Stimulated activated CD4-positive, alpha-beta T cell treated with anti-CD3 and anti-CD28 coated beads, Interleukin-2, amount 100 ng/mL, for 4 hours (primary cell): ENCODE results near the gene MBP.

Experiments
- DNase-seq: peaks from one replicate; pipeline ENCODE4 v3.0.0-alpha.2; 2020; ENCODE audit warnings: low read depth

Gene MBP

DNA sequence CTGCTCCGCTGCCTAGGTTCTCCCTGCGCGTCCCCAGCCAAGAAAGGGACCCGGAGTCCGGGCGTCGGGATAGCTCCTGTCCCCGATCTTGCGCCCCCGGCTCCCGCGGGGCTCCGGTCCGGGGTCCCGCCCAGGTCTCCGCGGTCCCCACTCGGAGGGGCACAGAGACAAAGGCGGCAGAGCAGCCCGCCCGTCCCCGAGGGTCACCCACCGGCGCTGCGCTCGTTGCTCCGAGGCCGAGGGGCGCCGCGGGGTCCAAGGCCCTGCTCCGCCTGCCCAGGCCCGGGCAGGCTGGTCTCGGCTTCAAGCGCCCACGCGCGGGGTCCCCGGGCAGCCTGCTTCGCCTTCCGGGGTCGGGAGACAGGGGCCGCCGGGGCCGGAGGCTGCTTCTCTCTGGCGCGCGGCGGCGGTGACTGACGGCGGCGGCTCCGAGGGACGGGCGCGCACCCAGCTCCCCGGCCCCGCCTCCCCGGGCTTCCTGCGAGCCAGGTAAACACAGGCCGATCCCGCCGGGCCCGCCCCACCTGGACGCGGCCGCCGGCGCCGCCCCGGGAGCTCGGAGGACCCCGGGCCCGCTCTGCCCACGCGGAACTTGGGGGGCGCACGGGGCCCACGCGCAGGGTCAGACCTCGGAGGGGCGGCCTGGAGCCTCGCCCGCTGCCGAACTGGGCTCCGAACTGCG lies at the start of gene MBP:
Gene MBP, minus strand, starts transcription at position 415 of the 682 bp plus-strand sequence. CDS start 27,522 bp downstream, outside the sequence.
- peak; percentile 53 for DNase-seq

DNA sequence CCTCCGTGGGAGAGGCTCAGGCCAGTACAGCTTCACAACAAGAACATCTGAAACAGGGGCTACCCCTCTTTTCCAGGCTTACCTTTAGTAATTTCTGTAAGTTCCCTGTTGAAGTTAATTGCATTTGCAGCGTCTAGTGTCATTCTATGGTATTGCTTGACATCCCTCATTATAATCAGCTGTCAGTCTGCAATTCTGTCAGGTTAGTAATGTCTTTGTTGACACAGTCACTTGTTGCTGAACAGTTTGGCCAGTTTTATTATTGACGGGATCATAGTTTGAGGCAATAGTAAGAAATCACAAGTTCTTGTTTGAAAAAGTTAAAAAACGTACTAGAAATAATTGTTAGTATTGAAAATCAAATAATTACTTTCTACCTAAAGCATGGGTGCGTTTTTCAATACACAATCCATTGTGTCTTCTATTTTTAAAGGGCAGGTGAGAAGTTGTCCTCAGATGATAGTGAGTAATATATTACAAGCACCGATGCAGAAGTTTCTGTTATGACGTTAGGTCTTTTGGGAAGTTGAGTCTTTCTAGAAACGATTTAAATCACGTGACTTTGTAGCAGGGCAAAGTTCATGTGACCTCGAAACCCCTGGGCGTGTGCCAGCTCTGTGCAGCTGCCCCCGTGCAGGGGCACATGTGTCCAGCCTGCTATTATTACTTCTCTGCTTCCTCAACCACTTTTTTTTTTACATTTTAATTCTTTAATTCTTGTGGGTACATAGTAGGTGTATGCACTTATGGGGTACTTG lies 49.5 kb upstream of the MBP start:
- DNase-seq: no peak

DNA sequence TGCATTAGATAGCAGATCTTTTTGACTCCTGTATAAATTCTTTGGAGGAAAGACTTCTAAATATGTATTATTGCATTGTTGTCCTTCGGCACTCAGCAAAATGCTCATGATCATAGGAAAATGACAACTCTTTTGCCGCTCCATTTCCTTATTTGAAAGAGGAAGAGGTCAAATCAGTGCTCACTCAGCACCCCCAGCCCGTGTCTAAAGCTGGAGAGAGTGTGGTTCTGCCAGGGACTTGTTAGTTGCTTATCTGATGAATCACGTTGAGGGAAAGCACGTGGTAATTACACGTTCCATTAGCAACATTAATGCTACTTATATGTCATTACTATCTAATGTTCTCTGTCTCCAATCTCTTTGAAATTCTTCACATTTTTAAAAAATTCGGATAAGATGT lies 46.0 kb upstream of the MBP start:
- DNase-seq: no peak

DNA sequence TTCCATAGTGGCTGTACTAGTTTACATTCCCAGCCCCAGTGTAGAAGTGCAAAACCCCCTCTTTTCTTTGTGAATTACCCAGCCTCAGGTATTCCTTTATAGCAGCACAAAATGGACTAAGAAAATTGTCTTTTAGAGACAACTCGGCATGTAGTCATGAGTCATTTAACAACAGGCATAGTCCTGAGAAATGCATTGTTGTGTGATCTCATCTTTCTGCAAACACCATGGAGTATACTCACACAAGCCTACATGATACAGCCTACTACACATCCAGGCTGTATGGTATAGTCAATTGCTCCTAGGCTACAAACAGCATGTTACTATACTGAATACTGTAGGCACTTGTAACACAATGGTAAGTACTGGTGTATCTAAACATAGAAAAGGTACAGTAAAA lies 44.4 kb upstream of the MBP start:
- DNase-seq: no peak

DNA sequence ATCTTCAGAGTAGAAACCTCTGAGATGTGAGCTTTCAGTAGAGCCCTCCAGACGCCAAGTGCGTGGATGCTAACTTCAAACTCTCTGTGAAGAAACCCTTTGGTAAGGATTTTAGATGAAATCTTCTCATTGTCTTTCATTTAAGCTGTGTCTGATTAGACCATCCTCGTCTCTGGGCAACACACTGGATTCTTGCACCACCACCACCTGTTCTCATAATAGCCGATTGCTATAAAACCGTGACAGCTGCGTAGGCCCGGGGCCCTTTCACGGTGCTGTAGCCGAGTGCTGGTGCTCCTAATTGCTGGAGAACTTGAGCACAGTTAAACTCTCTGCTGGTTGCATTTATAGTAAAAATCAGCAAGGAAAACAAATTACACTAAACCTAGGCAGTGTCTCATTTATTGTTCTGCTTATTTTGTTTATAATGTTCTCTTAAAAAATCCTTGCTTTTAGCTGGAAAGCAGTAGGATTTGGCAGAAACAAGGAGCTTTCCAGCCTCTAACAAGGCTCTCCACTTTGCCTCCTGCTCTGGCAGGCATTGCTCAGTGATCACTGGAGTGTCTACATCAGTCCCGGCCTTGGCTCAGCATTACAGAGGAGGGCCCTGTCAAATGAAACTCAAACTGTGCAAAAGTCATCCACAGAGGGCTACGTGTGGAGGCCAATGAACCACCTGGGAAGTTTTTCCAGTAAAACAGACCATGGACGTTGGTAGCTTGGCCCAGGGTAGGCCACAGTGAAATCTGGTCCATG lies 40.9 kb upstream of the MBP start:
- no peak for DNase-seq

DNA sequence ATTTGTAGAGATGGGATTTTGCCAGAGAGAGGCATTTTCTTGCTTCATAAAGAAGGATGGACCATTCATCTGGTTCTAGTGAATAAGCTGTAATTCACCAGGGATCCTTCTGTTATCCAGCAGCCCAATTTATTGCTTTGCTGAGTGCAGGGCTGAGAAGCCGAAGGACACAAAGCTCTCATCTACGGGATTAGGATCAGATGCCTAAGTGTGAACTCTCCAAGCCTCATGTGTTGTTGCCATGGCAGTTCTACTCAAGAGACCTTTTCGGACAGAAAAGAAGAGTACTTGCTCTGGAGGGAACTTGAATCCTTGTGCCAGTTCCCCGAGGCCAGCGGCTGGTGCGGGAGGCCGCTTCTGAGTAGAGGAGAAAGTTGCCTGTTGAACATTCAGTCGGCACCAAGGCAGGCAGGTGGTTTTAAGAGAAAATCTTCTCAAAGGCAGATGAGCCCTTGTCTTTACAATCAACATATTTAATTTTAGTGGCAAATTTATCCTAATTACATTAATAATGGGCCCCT lies 38.4 kb upstream of the MBP start:
- DNase-seq: no peak

DNA sequence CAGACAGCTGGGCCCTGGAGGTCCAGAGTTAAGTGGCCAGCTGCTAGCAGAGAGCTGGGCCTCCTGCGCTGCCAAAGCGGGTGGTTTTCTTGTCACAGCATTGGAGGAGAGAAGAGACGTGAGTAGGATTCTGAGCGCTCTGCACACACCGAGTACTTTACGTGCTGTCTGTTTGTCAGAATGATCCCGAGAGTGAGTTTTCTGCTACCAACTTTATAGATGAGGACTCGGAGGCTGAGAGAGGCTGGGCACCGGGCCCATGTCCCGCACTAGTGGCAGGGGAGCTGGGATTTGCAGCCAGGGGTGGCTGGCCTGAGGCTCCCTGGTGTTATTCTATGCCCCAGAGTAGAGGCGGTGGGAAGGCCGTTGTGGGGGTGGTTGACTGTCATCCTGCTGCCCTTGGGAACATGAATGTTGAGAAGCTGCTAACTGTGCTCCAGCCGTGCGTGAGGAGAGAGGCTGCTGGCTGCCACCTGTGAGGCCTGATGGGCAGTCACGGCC lies 36.3 kb upstream of the MBP start:
- no peak for DNase-seq

DNA sequence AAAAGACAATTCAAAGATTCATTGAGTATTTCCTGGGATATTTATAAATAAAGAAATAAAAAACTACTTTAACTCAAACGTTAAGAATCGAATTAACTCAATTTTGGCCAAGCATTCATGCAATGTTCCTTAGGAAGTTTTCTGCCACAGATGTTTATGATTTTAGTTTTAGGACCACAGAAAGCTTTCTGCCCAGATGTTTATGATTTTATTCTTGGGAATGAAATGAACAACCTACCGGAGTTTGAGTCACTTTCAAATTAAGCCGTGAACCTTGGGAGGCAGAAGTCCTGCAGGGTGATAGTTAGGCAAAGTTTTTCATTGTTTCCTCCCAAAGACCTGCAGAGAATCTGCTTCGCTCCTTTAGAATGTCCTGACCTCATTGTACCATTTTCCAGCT lies 34.7 kb upstream of the MBP start:
- DNase-seq: no peak

DNA sequence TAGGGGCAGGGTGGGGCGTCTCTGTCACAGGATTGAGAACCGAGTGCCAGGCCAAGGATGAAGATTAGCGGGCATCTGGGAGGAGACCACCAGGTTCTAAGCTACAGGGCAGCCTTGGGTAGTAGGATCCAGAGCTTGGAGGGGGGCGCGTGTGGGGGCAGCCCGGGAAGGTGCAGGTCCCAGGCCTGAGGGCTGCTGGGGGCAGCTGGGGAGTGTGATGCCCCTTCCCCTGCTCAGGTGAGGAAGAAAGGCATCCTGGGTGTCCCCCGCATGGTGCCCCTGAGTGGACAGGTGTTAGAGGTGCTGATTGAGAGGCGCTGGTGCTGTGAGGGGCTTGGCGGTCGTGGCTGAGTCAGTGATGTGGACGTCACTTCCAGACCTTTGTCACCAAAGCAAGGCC lies 33.9 kb upstream of the MBP start:
- no peak for DNase-seq

DNA sequence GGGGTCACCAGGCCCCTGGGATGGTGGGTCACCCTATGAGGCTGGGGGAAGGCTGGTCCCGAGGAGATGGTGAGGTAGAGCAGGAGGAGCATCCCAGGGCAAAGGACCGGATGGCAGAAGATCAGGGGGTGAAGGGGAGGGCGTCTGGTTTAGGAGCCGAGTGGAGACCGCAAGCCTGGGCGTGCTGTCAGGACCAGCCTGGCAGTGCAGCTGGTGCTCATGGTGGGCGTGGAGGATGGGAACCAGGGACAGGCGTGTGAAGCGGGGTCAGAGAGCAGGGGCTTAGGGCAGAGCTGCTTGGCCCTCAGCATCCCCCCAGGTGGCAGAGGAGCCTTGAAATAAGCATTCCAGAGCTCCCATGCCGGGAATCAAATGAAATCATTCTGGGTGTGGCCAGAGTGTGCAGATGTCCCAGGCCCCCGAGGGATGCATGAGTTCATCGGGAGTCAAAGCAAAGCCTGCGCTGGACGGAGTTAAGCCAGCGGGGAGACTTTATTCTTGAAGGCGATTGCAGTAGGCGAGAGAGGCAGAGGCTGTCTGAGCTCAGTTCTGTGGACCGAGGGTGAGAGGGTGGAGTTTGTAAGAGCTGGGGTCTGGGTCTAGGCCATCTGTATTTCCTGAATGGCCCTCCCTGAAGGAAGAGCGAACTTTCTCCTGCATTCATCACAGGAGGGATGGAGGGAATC lies 33.1 kb upstream of the MBP start:
- no peak for DNase-seq

DNA sequence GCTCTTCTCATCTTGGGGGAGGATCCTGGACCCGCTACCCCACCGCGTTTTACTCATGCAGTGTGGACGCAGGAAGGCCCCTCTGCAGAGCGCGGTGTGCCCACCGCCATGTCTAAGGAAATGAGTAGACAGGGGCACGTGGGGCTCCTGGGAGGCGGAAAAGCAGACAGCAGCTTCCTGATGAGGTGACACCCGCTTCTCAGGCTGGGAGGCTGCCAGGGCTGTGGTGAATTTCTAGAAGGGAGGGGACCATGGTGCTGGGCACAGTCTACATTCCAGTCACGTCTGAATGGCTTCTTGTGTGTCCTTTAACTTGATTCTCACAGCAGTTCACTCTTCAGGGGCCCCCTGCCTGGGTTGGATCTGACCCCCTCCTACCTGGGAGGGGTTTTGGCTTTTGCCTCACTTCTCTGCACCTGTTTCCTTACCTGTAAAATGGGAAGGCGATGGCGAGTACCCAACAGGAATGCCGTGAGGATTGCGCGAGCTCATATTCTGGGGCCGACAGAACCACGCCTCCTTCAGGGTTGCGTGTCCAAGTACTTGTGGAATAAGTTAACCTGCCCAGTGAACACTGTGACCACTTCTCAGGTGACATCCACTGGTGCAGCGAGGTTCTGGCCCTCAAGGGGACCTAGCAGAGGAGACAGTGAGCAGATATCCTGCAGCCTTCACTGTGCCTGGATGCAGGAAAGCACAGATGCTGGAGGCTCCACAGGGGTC lies 32.3 kb upstream of the MBP start:
- DNase-seq: no peak

DNA sequence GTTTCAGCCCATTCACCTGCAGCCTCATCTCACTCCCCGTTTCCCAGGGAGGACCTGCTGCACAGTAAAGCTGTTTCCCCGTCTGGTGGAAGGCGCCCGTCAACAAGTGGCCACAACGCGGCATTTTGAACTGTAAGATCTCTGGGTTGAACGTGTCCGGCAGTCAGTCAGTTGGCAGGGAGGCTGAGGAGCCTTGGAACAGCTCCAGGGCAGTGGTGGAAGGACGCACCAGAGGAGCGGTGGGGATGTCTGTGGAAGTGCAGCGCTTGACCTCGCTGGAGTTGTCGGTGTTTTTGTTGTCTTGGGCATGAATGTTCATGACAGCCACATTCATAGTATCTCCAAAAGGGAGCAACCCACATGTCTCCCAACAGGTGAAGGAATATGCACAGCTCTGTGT lies 31.4 kb upstream of the MBP start:
- no peak for DNase-seq

DNA sequence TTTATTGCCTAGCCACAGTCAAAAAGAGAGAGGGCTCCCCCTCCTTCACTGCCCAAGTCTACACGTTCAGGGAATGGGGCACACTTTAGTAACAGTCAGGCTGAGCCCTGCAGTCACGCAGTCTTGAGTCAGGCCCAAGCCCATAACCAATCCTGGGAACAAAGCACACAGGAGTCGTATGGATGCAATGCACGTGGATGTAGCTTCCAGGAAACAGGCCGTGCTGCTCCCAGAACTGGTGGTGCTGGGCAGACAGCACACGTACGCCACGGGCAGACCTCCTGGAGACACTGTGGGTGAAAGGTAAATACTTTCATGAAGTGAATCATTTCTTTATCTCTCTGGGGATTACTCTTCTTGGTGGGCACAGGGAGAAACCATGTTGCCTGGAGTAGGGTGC lies 30.0 kb upstream of the MBP start:
- no peak for DNase-seq

DNA sequence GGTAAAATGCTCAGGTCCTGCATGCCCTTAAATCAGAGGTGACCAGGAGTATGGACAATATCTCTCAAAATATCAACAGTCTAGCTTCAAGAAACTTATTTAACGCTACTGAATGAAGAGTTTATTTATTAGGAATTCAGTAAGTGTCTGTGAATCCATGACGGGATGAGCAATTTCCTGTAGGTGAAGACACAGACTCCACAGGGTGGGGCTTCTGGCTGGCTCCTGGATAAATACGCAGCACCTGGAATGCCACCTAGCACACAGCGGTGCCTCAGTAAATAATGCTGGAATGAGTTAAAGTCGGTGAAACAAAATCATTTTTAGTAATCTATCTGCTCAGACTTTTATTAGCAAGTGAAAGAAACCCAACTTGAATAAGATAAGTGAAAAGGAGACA lies 29.4 kb upstream of the MBP start:
- DNase-seq: no peak

DNA sequence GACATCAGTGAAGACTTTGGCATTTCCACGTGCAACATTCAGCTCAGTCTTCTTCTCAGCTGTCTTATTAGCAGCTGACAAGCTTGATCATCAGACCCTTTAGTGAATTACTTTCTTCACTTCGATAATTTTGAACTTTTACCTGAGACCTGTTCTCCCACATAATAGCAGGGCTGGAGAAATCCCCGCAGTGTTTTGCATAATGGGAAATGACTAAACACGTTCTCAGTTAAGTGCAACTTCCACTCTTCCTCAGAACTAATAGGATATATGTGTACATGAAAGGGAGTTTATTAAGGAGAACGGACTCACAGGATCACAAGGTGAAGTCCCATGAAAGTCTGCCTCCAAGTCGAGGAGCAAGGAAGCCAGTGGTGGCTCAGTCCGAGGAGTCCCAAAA lies 28.8 kb upstream of the MBP start:
- DNase-seq: no peak

DNA sequence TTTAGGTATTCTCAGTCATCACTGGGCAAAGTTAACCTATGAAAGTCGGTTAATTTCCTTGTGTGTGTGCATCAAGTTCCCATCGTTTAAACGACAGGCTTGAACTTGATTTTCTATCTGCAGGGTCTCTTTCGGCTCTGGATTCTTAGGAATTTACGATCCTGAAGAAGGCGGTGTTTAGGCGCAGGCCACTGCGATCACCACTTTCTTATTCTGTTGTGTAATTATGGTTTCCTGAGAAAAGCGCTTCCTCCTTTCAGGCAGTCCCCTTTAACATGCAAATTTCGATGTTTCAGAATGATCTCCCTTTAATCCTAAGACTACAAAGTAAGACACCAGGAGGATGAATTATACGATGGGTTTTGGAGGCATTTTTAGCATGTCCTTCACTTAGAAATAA lies 27.9 kb upstream of the MBP start:
- no peak for DNase-seq

DNA sequence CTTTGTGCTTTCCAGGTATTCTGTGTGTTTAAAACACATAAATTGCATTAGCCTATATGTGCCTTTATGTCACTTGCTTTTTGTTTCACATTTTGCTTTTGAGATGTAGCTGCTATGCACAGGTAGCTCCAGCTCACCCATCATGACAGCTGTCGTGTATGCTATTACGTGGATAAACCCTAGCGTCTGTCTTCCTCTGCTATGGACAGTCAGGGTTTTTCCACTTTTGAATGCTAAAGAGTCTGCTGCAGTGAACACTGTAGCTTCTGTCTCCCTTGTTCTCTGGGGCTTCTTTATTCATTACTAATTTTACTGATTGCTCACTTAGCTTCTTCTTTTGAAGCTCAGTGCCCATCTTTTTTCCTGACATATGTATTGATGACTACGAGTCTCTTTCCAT lies 24.7 kb upstream of the MBP start:
- DNase-seq: no peak

DNA sequence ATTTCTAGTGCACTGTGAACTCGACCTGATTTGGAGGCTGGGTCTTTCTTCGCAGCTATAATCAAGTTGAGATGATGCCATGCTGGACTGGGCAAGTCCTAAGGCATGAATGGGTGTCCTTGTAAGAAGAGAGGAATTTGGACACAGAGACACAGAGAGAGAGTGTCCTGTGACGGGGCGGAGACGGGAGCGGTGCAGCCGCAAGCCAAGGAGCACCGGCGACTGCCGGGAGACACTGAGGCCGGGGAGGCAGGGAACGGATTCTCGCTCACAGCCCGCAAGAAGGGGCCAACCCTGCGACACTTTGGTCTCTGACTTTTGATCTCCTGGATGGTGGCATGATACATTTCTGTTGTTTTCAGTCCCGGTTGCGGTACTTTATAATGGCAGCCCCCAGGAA lies 22.4 kb upstream of the MBP start:
- DNase-seq: no peak

DNA sequence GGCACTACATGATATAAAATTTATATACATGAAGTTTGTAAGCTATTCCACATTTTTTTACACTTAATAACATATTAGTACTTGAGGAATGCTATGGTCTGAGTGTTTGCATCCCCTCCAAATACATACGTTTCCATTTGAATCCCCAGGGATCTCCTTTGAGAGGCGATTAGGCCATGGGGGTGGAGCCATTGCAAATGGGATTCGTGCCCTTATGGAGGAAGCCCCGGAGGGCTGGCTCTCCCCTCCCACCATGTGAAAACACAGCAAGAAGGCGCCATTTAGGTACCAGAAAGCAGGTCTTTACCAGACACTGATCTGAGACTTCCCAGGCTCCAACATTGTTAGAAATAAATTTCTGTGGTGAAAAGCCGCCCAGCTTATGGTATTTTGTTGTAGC lies 20.8 kb upstream of the MBP start:
- DNase-seq: no peak

DNA sequence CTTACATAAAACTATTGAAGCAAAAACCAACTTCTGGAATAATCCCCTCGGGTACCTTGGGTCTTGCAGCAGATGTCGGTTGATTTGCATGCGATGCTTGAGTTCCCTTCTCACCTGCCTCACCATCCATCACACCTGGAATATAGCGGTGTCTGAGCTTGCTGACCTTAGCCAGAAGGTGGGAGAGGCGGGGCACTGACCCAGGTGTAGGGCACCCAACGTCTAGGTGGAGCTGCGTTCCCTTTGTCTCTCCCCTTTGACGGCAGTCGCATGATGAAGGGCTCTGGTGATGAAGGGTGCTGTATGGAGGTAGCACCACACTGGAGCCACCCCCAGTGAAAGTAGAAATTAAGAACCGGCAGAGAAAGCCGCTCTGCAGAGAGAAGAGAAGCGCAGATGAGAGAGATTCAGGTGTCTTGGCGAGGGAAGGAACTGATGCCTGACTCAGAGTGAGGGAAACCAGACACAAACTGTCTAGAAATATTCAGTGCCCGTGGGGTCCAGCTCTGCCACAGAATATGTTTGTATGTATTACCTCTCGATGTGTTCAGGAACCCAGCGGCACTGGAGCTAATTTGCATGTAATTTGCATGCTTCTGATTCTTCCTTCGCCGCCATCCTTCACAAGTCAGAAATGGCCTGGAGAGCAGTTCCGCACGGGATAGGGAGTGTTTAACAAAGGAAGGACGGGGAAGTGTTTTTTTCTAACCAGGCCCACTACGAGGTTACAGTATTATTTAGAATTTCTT lies 19.4 kb upstream of the MBP start:
- DNase-seq: no peak
